NCI-H345 (cell line): Measurements from ENCODE around the gene DMRTA2.

ENCODE experiments used
- DNase-seq: peaks from one replicate; lab custom pipeline; 2025; lab: John Stamatoyannopoulos, UW

The DMRTA2 gene

GRCh38 chr1:50424045-50424883 lies 1.0 kb upstream of the DMRTA2 start:
- DNase-seq, result no peak

GRCh38 chr1:50423670-50424000 lies 392 bp upstream of the DMRTA2 start:
- no peak for DNase-seq

GRCh38 chr1:50422675-50422945 lies 633 bp downstream of the DMRTA2 start:
- DNase-seq, result no peak

- no peak for DNase-seq
Measured at GRCh38 chr1:50421768-50422674, 1.2 kb downstream of the DMRTA2 start.

DNA sequence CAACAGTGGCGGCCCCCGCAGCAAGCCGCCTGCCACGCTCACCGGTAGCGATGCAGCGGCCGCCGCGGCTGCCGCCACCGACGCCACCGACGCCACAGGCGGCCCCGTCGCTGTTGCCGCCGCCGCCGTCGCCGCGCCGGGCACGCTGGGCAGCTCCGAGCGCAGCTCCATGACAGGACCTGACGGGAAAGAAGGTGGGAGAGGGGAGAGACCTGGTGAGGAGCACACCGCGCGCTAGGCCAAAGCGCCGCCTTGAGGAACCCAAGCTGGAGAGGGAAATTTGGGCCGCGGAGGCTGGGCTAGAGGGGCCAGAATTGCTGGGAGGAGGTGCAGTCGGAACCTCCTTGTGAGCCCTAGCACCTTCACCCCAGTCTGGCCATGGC lies 1.9 kb downstream of the DMRTA2 start:
- no peak for DNase-seq

DNA sequence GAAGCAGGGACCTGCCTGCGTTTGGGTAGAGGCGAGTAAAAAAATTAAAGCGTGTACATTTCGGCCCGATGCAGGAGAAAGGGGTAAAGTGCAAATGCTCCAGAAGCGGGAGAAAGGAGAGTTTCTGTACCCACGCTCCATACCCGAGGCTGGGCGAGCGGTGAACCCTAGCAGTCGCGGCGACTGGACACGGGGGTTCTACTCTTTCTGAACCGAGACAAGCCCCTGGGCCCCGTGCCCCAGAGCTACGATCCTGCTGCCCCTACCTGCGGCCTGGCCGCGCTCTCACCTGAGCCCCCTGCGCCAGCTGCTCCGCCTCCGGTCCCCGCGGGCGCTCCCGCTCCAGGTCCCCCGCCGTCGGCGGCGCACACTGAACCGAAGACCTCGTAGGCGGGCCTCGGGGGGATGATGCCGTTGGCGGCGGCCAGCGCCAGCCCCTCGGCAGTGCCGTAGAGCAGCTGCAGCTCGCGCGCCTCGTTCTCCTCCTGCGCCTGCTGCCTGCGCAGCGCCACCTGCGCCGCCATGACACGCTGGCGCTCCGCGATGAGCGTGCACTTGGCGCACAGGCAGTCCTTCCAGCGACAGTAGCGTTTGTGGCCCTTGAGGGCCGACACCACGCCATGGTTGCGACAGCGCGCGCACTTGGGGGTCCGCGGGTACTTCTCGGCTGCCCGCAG lies 2.4 kb downstream of the DMRTA2 start:
- DNase-seq, result no peak

DNA sequence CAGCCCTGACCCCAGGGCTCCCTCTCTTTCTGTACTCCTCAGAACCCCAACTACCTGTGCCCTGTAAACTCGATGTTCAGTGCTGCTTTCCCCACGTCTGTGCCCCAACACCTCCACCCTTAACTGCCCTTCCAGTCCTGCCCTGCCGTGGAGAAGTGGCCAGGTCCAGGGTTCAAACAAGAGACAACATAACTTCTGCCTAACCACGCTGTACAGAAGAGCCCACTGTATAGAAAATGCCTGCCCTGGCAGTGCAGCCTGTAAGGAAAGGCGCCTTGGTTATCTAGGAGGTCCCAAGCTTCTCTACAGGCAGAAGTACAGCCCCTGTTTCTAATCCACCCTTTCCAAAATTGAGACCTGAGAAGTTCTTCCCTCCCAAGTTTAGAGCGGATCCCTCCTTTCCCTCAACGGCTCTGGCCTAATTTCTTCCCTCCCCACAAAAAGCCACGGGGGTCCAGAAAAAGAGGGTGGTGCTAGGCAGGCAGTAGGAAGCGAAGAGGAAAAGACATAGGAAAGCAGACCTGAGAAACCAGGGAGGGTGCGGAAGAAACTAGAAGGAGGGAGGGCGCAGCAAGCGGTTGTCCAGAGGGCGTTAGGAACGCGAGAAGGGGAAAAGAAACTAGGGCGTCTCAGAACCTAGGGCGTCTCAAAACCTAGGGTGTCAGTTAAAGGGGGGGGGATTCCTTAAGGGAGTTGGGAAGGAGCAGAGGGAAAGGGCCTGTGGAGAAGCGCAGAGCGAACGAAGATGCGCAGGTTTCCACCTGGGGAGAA lies 3.2 kb downstream of the DMRTA2 start:
- DNase-seq, result no peak

GRCh38 chr1:50419192-50419906 lies 3.9 kb downstream of the DMRTA2 start:
- no peak for DNase-seq

GRCh38 chr1:50418600-50419109 lies 4.6 kb downstream of the DMRTA2 start:
- no peak for DNase-seq

DNA sequence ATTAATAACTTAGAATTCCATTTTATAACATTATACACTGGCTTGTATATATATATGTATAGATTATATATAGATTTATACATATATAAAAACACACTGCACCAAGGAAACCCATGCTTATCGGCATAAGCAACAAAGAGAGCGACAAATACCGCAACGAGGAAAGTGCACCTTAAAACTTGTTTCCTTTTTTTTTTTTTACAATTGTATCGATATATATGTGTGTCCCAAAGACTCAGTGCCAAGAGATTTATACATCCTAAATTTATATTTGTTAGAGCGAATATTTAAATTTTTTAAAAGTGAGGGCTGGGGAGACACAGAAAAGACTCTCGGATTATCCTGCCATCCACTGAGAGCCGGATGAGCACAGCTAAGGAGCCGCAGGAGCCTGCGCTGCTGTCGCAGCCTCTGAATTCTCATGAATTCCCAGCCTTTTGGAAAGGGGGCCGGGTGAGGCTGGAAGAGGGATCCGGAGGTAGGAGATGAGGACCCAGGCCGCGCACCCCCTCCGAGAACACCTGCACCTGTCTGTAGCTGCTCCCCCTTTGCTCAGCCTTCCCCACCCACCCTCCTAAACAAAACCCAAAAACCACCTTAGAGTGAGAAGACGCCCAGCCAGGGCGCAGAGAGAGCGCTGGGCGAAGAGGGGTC lies 5.2 kb downstream of the DMRTA2 start:
- DNase-seq, result no peak

DNA sequence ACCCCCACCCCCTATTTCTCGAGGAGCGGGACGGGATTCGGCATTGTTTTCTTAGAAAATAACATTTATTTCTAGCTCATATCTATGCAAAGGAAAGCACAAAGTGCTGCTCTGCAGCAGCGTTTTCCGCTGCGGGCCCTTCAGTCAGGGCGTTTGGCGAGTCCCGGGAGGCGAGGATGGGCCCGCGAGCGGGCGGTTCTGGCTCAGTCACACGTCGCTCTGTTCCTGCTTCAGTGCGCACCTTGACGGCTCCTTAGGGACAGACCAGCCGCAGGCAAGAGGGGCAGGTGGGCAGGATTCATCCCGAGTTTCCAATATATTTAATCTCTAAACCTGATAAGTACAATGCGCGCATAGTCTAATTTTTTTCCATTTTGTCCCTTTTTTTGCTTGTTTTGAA lies 5.7 kb downstream of the DMRTA2 start:
- DNase-seq, result no peak

- no peak for DNase-seq
Measured at GRCh38 chr1:50416553-50417453, 6.4 kb downstream of the DMRTA2 start.

GRCh38 chr1:50416150-50416527 lies 7.1 kb downstream of the DMRTA2 start:
- no peak for DNase-seq

DNA sequence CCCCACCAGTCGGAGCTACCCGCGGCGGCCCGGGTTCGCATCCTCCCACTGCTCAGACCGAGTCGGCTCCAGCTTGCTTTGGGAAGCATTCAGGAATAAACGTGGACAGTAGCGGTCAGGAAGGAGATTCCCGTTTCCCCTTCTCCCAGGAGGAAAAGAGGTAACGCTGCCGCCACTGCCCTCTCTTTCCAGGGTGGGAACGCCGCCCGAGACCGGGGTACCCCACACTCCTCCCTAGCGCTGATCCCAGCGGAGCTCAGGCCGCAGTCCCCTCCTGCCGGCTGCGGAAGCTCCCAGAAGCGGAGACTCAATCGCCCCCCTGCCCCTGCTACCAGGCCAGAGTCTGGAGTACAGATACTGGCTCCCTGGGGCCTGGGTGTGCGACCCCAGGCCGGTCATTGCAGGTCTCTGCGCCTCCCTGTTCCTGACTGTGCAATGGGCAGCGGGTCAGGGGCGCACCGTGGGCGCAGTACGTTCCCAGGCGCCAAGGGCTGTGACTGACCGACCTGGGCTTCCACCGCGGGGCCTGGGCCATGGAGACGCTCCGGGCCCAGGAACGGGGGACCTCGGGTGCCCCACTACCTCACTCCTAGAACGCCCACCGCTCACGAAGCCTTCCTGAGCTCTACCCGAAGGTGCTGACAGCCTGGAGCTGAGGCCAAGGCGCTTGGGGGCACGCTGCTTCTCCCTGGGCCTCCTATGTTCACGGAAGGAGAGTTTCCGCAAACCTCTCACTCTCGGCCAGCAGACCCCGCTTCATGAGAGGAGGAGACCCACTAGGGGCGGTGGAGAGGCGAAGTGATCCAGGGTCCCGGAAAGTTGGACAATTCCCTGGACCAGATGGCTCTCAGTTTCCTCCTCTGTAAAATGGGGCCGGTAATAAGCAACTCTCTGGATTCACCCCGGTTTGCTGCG lies 7.8 kb downstream of the DMRTA2 start:
- no peak for DNase-seq

DNA sequence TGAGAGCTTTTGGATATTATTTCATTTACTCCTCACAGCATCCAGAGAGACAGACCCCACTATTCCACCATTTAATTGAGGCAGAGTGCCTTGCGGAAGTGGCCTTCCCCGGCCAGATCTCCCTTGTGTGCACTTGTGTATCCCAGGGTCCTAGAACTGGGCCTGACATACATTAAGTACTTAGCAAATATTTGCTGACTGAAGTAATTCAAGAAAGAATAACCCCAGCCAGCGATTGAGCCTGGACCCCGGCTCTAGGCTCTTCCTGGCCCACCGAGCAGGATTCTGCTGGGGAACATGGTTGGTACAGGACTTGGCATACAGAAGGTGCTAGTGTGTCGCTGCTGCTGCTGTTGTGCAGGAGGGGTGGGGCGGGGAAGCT lies 8.4 kb downstream of the DMRTA2 start:
- no peak for DNase-seq

DNA sequence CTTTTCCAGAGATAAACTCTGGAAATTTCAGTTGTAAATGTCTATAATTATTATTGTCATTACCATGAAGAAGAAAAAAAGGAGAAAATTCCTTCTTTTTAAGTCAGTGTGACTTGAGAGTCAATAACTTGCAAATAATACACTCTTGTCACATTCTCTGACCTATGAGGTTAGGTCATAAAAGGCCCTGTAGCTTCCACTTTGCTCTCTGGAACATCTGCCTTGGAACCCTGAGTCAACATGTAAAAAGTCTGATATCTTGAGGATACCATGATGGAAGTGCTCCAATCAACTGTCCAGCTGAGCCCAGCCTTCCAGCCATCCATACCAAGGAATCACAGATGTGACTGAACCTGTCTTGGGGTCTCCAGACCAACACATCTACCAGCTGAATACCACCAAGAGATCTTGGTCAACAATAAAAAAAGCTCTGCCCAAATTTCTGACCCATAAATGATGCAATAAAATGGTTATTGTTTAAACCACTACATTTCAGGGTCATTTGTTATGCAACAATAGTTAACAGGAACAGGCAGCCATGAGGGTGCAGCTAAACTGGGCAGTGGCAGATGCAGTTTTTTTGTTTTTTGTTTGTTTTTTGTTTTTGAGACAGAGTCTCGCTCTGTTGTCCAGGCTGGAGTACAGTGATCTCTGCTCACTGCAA lies 10.3 kb downstream of the DMRTA2 start:
- no peak for DNase-seq

DNA sequence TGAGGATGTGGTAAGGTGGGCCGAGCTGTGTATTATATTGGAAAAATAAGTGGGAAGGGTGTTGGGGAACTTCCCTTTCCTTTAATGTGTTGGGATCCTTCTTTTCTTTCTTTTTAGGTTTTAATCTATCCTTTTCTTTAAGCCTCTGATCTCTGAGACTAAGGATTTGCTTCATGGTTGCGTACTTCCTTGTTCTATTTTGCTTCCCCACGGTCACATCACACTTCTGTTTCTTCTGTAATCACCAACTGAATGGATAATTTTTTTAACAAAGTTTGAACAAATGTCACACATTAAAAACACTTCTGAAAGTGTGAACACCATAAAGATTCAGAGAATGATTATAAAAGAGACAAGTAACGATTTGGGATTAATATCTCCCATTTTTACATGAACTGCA lies 17.4 kb downstream of the DMRTA2 start:
- DNase-seq, result no peak

DNA sequence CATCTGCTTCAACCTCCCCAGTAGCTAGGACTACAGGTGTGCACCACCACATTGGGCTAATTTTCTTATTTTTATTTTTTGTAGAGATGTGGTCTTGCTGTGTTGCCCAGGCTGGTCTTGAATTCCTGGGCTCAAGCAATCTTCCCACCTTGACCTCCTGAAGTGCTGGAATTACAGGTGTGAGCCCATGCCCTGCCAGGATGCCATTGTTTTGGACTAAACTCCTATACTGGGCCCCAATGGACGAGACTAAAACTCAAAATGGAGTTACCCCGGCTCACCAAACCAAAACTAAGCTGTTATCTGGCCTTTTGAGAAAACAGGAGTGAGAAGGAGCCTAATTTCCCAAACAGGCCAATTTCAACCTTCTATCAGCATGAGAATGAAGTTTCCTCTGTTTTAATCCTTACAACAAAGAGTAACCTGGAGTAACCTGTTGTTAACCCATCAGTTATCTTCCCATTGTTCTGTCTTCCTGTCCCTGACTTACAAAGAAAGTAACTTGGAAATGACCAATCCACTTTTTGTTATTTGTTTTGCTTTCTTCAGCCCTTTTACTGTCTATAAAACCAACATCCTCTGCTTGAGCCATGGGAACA lies 29.6 kb downstream of the DMRTA2 start:
- no peak for DNase-seq
